CD4-positive, alpha-beta T cell treated with Interleukin-6 for 4 hours (primary cell): ENCODE results near the gene MAP2K5.
A peak's percentile ranks its signal among the peaks of the same experiment; 100 is the strongest.

Experiments
- DNase-seq: peaks from one replicate; pipeline ENCODE4 v3.0.0-alpha.2; 2020; ENCODE audit warnings: mixed read lengths

The MAP2K5 gene

GRCh38 chr15:67765701-67766100 lies 223.2 kb downstream of the MAP2K5 start:
- DNase-seq: no peak

- no peak for DNase-seq
Observed at GRCh38 chr15:67766968-67767367, 224.5 kb downstream of the MAP2K5 start.

GRCh38 chr15:67768313-67768977 lies 225.9 kb downstream of the MAP2K5 start:
- no peak for DNase-seq

DNA sequence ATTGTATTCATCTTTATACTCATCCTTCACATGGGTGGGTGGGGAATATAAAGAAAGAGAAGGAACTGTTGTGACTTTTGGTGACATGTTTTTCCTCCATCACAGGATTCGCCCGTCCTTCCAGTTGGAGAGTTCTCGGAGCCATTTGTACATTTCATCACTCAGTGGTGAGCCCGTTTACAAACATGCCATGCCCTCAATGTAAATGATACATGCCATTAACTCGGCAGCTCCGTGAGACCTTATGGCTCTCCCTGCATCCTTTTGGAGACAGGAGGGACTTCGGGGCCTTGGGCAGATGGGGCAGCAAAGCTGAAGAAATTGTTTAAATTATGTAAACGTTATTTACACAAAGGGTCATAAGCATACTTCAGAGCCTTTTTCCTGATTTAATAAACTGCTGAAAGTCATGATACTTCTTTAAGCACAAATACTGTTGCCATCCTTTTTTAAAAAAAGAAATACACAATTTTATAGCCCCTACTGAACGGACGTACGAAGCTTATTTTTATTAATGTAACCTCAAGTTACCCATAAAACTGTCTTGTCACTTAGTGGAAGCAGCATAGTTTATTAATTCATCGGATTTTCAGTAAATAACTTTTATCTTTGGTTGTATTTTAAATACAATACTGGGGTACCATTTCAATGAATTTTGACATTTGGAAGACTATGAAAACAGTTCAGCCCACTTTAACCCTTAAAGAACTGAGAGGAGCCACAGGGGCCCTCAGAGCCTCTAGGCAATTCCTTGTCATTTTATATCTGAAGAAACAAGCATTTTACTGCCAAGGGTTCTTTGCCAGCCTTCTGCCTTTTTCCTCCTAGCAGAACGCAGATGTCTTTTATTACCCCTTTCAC lies 227.2 kb downstream of the MAP2K5 start:
- DNase-seq: no peak

GRCh38 chr15:67770358-67770628 lies 227.8 kb downstream of the MAP2K5 start:
- DNase-seq: no peak

GRCh38 chr15:67771189-67771800 lies 228.8 kb downstream of the MAP2K5 start:
- DNase-seq: no peak

- no peak for DNase-seq
Observed at GRCh38 chr15:67774626-67775025, 232.1 kb downstream of the MAP2K5 start.

DNA sequence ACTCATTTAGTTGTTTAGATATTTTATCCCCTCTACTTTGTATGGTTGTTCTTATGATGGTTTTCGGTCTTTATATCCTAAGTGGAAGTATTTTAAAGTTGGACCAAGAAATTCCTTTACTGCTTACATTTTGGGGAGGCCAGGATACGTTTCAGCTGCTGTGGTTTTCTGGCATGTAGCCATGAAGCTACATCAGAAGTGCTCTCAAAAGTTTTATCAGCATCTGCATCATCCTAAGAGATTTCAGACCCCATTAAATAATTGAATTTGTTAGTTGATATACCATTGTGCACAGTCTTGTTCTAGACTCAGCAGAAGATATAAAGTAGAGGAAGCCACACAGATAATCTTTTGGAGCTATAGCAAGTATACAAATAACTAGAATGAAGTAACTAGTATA lies 232.7 kb downstream of the MAP2K5 start:
- no peak for DNase-seq

GRCh38 chr15:67775998-67776397 lies 233.5 kb downstream of the MAP2K5 start:
- DNase-seq: no peak

- DNase-seq: no peak
Observed at GRCh38 chr15:67776600-67776999, 234.1 kb downstream of the MAP2K5 start.

GRCh38 chr15:67777071-67777470 lies 234.6 kb downstream of the MAP2K5 start:
- DNase-seq: no peak

DNA sequence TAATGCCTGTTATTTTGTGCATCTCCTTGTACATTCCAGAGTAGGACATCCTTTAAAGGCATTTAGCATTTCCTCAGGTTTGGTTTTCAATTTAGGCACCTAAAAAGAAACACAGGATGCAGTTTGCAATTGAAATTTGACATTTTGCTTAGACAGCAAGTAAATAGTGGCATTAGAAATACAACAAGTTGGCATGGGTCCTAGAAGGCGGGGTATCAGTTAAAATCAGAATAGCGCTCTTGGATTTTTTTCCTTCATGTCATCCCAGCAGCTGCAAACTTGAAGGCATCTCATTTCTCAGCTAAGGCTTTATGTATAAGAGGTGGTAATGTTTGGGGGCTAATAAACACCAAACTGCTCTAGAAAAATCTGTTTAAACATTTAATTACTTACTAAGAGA lies 235.3 kb downstream of the MAP2K5 start:
- no peak for DNase-seq

DNA sequence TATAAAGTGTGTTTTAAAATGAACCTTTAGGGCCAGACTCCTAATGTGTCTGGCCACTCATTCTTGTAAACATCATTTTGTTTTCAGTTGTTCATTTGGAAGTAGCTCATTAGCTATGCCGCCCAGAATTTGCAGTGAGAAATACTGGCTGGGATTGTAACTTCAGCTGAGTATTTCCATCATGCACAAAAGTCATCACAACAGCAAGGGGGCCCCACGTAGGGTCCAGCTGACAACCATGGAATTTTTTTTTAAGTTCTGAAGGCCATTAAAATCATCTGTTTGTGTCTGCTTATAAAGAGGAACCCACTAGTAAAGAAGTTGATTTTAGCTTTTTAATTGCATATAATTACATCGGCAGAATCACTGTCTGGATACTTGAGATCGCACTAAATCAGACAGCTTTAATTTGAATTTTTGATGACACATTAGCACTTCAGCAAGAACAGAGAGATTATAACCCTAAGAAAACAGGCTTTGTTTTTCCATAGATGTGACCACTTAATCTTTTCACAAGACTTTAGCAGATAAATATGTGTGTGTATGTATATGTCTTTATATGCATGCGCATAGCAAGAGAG lies 236.6 kb downstream of the MAP2K5 start:
- no peak for DNase-seq

GRCh38 chr15:67779549-67780111 lies 237.1 kb downstream of the MAP2K5 start:
- no peak for DNase-seq

- DNase-seq: no peak
Observed at GRCh38 chr15:67781061-67781460, 238.6 kb downstream of the MAP2K5 start.

- no peak for DNase-seq
Observed at GRCh38 chr15:67781907-67782690, 239.6 kb downstream of the MAP2K5 start.

- no peak for DNase-seq
Observed at GRCh38 chr15:67782691-67782991, 240.1 kb downstream of the MAP2K5 start.

GRCh38 chr15:67783303-67783702 lies 240.8 kb downstream of the MAP2K5 start:
- peak; percentile 68 for DNase-seq

DNA sequence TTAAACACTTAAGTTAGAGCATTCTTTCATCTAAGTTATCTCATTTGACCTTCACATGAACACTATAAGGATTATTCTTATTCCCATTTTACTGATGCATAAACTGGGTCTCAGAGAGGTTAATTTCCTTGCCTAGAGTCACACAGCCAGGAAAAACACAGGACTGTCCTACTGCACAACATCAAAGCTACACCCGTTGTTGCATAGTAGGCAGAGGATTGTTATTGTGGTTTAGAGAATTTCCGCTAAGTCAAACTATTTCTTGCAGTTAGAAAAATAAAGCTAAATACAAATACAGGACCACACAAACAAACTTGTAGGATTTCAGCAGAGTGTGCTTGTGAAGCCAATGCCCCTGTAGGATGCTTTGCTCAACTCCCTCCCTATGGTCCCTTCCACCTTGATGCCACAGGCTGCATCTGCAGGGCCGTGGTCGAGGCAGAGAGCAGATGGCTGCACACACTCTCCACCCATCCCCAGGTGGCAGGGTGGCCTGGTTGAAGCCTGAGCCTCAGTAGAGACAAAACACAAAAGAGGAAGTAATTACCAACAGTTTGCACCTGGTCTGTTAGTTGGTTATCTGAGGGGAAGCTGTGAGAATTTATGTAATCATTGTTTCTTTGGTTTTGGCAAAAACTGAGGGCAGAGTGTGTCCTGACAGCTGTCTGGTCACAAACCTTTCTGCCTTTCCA lies 241.7 kb downstream of the MAP2K5 start:
- peak; percentile 21 for DNase-seq

DNA sequence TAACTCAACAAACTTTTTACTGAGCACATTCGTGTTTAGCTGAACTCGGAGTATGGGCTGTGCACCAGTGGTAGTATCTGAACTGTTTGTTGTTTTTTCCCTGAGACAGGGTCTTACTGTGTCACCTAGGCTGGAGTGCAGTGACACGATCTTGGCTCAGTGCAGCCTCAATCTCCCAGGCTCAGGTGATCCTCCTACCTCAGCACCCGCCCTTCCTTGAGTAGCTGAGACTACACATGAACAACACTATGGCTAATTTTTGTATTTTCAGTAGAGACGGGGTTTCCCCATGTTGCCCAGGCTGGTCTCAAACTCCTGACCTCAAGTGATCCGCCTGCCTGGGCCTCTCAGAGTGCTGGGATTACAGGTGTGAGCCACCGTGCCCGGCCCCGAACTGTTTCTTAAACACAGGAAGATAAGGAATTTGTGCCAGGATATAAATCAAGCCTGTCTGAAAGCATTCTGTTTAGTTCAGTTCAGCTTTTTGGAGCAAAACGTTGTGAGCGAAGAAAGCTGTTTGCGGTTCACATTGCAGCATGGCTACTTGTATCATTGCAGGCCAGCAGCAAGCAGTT lies 242.4 kb downstream of the MAP2K5 start:
- DNase-seq: no peak

GRCh38 chr15:67785431-67785830 lies 242.9 kb downstream of the MAP2K5 start:
- DNase-seq: no peak

GRCh38 chr15:67786646-67787045 lies 244.1 kb downstream of the MAP2K5 start:
- DNase-seq: no peak
